ENCODE results near the gene ERBIN. TPM values are rescaled to one million over a fixed set of nuclear protein-coding genes. Genes with fewer than 3 reads are reported as not detected.

The ERBIN gene
- total RNA-seq, 1 experiment from 2014 or later: 27.1 TPM

DNA sequence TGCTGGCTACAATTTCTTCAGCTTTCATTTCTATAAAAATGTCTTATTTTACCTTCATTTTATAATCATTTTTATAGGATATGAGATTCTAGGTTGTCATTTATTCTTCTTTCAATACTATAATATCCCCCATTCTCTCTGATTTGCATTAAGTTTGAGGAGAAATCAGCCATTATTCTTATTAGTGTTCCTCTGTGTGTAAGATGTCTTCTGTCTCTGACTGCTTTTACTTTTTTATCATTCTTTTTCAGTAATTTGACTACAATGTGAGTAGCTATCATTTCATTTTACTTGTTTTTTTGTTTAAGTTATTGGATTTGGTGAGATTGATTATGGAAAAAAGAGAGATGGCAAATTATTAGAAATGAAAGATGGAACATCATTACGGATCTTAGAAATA, 204.1 kb downstream of the ERBIN start:
- POLR2A ChIA-PET: no interaction called here
- CTCF ChIA-PET: no interaction called here
- Mint-ChIP-seq H3K36me3 (no peaks in the 10 kb centered on the region), H3K27me3 (ENCODE audit: low read depth) (no peaks in the 10 kb centered on the region; the same call in 1 of the 2 replicates), H3K4me3 (no peak overlapping the region), H3K9me3 (peaks cover 7% of the 10 kb centered on the region; the same call in 1 of the 2 replicates), H3K4me1 (no peaks in the 10 kb centered on the region), H3K27ac (no peak overlapping the region)
- no peak for ATAC-seq
- no peak for DNase-seq (ENCODE audit: low spot score)
- TF ChIP-seq ATF1 (CRISPR knock-in tag; IDR thresholded peaks at IDR 0.05) (no peak), CREM (CRISPR knock-in tag; IDR thresholded peaks at IDR 0.05) (no peak), HMGA2 (CRISPR knock-in tag; IDR thresholded peaks at IDR 0.05) (no peak), NFE2L1 (CRISPR knock-in tag; IDR thresholded peaks at IDR 0.05) (no peak), PRRX2 (CRISPR knock-in tag; IDR thresholded peaks at IDR 0.05) (no peak), ZNF396 (CRISPR knock-in tag; IDR thresholded peaks at IDR 0.05; ENCODE audit: borderline replicate concordance) (no peak), FOXJ3 (CRISPR knock-in tag; IDR thresholded peaks at IDR 0.05; ENCODE audit: borderline replicate concordance) (no peak)
- TF ChIP-seq, protein P1, sequence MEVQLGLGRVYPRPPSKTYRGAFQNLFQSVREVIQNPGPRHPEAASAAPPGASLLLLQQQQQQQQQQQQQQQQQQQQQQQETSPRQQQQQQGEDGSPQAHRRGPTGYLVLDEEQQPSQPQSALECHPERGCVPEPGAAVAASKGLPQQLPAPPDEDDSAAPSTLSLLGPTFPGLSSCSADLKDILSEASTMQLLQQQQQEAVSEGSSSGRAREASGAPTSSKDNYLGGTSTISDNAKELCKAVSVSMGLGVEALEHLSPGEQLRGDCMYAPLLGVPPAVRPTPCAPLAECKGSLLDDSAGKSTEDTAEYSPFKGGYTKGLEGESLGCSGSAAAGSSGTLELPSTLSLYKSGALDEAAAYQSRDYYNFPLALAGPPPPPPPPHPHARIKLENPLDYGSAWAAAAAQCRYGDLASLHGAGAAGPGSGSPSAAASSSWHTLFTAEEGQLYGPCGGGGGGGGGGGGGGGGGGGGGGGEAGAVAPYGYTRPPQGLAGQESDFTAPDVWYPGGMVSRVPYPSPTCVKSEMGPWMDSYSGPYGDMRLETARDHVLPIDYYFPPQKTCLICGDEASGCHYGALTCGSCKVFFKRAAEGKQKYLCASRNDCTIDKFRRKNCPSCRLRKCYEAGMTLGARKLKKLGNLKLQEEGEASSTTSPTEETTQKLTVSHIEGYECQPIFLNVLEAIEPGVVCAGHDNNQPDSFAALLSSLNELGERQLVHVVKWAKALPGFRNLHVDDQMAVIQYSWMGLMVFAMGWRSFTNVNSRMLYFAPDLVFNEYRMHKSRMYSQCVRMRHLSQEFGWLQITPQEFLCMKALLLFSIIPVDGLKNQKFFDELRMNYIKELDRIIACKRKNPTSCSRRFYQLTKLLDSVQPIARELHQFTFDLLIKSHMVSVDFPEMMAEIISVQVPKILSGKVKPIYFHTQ (CRISPR knock-in tag; IDR thresholded peaks at IDR 0.05): no peak
- TF ChIP-seq, protein P2, sequence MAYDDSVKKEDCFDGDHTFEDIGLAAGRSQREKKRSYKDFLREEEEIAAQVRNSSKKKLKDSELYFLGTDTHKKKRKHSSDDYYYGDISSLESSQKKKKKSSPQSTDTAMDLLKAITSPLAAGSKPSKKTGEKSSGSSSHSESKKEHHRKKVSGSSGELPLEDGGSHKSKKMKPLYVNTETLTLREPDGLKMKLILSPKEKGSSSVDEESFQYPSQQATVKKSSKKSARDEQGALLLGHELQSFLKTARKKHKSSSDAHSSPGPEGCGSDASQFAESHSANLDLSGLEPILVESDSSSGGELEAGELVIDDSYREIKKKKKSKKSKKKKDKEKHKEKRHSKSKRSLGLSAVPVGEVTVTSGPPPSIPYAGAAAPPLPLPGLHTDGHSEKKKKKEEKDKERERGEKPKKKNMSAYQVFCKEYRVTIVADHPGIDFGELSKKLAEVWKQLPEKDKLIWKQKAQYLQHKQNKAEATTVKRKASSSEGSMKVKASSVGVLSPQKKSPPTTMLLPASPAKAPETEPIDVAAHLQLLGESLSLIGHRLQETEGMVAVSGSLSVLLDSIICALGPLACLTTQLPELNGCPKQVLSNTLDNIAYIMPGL (CRISPR knock-in tag; IDR thresholded peaks at IDR 0.05): no peak

Other genes starting within 250 kb of the ERBIN start
- 11.8 to 13.5 TPM (median 12.7 TPM) in 3 replicates for gene SGTB, start 204.5 kb upstream of the ERBIN start, total RNA-seq (2021)
- gene NLN, start 204.4 kb upstream of the ERBIN start, total RNA-seq (2021): 140 to 163 TPM (median 141 TPM) in 3 replicates
- gene SREK1, start 217.7 kb downstream of the ERBIN start, total RNA-seq (2021): 34.2 to 38.4 TPM (median 34.6 TPM) in 3 replicates

Measured in WTC11 (cell line).